22Rv1 (cell line): ENCODE measurements around the gene ZNF181.

ENCODE experiments used
- H3K27ac ChIP-seq: fragments of 450-650 bp; 2 replicates; pipeline ENCODE4 v1.5.1; 2017
- CTCF ChIP-seq: fragments of 450-650 bp; IDR thresholded peaks from 2 replicates; pipeline ENCODE4 v1.5.1; 2017; ENCODE audit warnings: mild to moderate bottlenecking
- ZFX ChIP-seq: fragments of 450-650 bp; IDR thresholded peaks from 2 replicates; pipeline ENCODE4 v1.6.1; 2017; ENCODE audit warnings: antibody characterized with exemption, borderline replicate concordance

The ZNF181 gene

GRCh38 chr19:34759218-34759917, 25.3 kb downstream of the ZNF181 start:
- H3K27ac ChIP-seq = no peak overlapping the region
- TF ChIP-seq ZFX (no peak), CTCF (no peak)

- TF ChIP-seq CTCF (no peak), ZFX (no peak)
- H3K27ac ChIP-seq = no peak overlapping the region
These were observed 32.3 kb downstream of the ZNF181 start for GRCh38 chr19:34766386-34766785.

- no peak overlapping the region for H3K27ac ChIP-seq
- TF ChIP-seq ZFX (no peak), CTCF (no peak)
These were observed 33.9 kb downstream of the ZNF181 start for GRCh38 chr19:34767951-34768350.

GRCh38 chr19:34772697-34773554, 38.9 kb downstream of the ZNF181 start, which contains the start of gene ZNF599:
Gene ZNF599, minus strand, starts transcription at chr19:34773215. Its CDS starts 374 bp downstream, at chr19:34772841.
- TF ChIP-seq CTCF = no peak
- no peak for TF ChIP-seq ZFX
- no peak within 1 kb of the TSS; the same call in 1 of the 2 replicates for H3K27ac ChIP-seq

- H3K27ac ChIP-seq = no peak overlapping the region
- TF ChIP-seq CTCF (no peak), ZFX (no peak)
These were observed 39.5 kb downstream of the ZNF181 start for GRCh38 chr19:34773555-34773864.

GRCh38 chr19:34774857-34775256, 40.8 kb downstream of the ZNF181 start:
- no peak for TF ChIP-seq CTCF
- no peak for TF ChIP-seq ZFX
- no peak overlapping the region for H3K27ac ChIP-seq

- TF ChIP-seq ZFX (no peak), CTCF (no peak)
- no peak overlapping the region for H3K27ac ChIP-seq
These were observed 44.3 kb downstream of the ZNF181 start for GRCh38 chr19:34778342-34778741.
